Prostate gland (tissue), 2 donors: ENCODE results near the gene OR1N1.

Experiments used
- CTCF ChIP-seq, 4 experiments: fragments of 200-600 bp in 2 of 4; fragments of 450-650 bp in 2 of 4; sonication (generic) in 2 of 4; IDR thresholded peaks; 1 replicate in 3 of 4; 2 replicates in 1 of 4; pipeline ENCODE4 v1.5.1; 2016 to 2019; ENCODE audit warnings: antibody characterized with exemption in 4 of 4, mild to moderate bottlenecking in 2 of 4, moderate library complexity in 2 of 4
- POLR2A ChIP-seq: fragments of 450-650 bp; IDR thresholded peaks from one replicate; pipeline ENCODE4 v1.6.1; 2016; ENCODE audit warnings: antibody characterized with exemption, mild to moderate bottlenecking
- POLR2AphosphoS5 ChIP-seq: sonication (generic); formaldehyde crosslinking; IDR thresholded peaks from one replicate; pipeline ENCODE4 v1.6.1; 2017; ENCODE audit warnings: antibody characterized with exemption

DNA sequence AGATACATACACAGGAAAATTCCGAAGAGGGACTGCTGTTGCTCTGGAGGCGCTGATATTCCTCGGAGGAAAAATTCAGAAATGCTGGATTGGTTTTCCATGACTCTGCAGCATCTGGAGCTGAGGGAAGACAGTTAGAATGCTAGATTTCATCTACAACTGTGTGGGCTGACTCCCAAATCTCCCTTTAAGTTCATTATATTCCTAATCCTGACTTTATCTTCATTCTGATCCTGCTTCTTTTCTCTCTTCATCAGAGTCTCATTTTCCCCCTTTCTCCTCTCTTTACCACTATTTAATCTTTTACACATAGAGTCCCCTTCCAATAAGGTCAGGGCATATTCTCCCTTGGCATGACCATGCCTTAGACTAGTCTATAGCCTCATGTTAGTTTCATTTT, at the start of gene OR1N1:
- TF ChIP-seq CTCF (IDR thresholded peaks at IDR 0.05), result no peak
- no peak for TF ChIP-seq POLR2A
- no peak for TF ChIP-seq POLR2AphosphoS5
